GM19452 (cell line): Measurements from ENCODE around the gene SCRN3.
A peak's percentile ranks its signal among the peaks of the same experiment; 100 is the strongest.
"Not testable (repeated sequence)": the region's sequence is repeated elsewhere in the genome, so short reads cannot be mapped to it uniquely, and the experiment has no call there.

ENCODE experiments used
- ATAC-seq: cut with Tn5 transposase; IDR thresholded peaks from one replicate; pipeline ENCODE4 v1.9.1; 2021; ENCODE audit not compliant: unreplicated experiment

Gene SCRN3, protein sequence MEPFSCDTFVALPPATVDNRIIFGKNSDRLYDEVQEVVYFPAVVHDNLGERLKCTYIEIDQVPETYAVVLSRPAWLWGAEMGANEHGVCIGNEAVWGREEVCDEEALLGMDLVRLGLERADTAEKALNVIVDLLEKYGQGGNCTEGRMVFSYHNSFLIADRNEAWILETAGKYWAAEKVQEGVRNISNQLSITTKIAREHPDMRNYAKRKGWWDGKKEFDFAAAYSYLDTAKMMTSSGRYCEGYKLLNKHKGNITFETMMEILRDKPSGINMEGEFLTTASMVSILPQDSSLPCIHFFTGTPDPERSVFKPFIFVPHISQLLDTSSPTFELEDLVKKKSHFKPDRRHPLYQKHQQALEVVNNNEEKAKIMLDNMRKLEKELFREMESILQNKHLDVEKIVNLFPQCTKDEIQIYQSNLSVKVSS

DNA sequence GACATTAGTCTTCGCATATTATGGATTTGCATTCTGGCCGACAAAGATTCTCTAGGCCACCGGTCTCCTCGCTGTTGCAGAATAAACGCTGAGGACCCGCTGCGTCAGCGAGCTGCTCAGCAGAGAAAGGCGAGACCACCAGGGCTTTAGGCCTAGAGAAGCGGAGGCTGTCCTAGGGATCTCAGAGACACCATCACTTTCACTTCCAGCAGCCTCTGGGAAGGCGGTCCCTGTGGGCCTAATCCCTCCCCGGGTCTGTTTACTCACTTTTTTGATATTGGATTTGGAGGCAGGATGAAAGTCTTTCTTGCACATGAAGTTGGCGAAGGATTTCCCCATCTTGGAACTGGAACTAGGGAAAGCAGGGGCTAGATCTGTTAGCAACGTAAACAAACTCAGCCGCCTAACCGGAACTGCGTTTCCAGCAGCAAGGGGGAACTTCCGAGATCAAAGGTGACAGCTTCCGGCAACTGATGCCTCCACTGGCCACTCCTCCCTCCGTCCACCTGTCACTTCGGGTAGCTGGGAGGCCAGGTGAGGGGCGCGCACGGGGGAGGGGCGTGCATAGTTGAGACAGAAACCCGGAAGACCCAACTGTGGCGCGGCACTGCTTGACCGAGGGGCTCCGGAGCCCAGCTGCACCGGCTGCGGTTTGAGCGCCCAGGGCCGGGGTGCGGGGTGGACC is at the start of gene SCRN3:
SCRN3 (plus strand) TSS at position 447 of the 685 bp plus-strand sequence. CDS start 2,554 bp downstream, outside the sequence.
- ATAC-seq, result peak; percentile 98

DNA sequence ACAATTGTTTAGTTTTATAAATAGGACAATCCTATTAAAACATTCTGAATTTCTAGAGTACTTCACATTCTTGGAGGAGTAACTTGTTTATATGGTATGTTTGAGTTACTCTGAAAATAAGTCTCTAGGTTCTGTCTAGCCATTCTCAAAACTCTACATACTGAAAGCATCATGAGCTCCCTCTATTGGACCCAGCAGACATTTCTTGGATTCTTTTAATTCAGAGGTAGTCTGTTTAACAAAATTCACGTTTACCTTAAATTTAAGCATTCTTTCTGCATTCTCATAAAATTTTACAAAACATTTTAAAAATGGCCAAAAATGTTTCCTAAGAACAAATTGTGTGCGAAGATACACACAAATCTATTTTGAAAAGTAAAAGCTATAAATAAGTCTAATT is 45.5 kb upstream of the SCRN3 start:
- ATAC-seq, result no peak

DNA sequence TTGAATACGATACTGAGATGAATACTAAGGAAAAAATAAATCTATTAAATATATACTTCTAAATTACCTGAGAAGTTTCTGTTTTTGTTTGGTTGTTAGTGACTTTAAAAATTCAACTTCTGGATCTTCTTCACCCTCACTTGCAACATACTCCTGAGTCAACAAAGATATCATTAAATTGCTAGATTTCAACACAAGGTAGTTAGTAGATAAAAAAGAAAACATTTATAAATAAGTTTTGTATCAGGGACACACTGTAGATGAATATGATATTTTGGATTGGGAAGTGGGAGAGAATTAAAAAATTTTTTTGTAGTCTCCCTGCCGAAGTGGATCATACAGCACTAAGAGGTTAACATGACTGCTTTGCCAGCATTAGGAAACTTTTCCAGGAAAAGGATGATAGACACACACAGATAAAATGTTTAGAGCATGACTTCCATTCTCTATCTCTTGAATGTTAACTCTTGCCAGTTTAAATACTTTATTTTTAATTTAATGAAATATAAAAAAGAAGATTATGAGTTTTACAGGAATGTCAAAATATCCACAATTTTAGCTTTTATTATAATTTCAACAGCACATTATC is 44.8 kb upstream of the SCRN3 start:
- no peak for ATAC-seq

DNA sequence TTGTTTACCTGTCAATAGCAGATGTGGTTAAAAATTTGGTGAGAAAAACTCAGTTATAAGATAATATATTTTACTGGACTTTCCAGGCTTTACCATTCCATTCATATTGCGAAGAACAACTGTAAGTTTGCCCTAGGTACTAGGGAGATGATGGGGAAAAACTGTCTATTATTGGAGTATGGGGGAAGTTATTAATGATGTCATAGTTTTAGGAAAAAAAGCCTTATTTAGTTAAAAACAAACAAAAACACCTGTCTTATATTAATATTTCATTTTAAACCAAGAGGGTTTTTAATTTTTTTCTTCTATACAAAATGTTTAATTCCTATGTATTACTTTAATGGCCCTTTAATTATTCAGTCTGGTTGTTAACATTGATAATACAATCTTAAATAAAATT is 42.5 kb upstream of the SCRN3 start:
- no peak for ATAC-seq

DNA sequence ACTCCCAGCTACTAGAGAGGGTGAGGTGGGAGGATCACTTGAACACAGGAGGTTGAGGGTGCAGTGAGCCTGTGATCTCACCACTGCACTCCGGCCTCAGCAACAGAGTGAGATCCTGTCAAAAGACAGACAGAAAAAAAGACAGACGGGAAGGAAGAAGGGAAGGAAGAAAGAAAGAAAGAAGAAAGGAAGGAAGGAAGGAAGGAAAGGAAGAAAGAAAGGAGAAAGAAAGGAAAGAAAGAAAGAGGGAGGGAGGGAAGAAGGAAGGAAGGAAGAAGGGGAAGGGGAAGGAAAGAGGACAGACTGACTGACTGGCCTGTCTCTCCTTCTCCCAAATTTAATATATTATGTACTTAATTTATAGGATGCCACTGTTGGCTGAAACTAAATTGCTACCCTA is 39.2 kb upstream of the SCRN3 start:
- no peak for ATAC-seq

DNA sequence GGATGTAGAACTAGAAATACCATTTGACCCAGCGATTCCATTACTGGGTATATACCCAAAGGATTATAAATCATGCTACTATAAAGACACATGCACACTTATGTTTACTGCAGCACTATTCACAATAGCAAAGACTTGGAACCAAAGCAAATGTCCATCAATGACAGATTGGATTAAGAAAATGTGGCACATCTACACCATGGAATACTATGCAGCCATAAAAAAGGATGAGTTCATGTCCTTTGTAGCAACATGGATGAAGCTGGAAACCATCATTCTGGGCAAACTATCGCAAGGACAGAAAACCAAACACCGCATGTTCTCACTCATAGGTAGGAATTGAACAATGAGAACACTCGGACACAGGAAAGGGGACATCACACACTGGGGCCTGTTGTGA is 35.9 kb upstream of the SCRN3 start:
- ATAC-seq, result not testable (repeated sequence)

DNA sequence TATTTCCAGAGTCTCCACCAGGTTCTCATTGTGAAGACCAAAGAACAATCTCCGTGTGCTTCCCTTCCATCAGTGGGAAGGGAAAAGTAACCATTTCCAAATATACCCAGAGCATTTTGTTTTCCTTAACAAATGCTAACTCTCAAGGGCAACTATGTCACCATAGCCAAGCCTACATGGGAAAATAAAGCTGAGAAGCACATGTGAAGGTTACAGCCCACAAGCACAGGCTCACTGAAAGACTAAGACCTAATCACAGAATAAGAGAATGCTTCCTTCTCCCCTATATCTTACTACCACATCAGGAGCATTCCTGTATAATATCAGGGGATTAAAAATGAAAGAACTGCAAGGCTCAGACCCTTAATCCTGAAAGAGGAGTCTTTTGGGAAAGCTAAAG is 32.6 kb upstream of the SCRN3 start:
- ATAC-seq, result no peak

DNA sequence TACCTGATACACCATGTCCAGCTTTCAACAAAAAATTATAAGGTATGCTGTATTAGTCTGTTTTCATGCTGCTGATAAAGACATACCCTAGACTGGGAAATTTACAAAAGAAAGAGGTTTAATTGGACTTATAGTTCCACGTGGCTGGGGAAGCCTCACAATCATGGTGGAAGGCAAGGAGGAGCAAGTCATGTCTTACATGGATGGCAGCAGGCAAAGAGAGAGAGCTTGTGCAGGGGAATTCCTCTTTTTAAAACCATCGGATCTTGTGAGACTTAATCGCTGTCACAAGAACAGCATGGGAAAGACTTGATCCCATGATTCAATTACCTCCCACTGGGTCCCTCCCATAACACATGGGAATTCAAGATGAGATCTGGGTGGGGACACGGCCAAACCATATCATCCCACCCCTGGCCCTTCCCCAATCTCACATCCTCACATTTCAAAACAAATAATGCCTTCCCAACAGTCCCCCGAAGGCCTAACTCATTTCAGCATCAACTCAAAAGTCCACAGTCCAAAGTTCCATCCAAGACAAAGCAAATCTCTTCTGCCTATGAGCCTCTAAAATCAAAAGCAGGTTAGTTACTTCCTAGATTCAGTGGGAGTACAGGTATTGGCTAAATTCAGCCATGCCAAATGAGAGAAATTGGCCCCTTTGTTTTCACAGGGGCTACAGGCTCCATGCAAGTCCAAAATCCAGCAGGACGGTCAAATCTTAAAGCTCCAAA is 31.9 kb upstream of the SCRN3 start:
- not testable (repeated sequence) for ATAC-seq

DNA sequence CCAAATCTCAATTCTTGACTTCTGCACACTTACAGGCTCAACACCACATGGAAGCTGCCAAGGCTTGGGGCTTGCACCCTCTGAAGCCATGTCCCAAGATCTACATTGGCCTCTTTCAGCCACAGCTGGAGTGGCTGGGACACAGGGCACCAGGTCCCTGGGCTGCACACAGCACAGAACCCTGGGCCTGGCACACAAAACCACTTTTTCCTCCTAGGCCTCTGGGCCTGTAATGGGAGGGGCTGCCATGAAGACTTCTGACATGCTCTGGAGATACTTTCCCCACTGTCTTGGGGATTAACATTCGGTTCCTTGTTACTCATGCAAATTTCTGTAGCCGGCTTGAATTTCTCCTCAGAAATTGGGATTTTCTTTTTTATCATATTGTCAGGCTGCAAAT is 30.9 kb upstream of the SCRN3 start:
- ATAC-seq, result no peak

DNA sequence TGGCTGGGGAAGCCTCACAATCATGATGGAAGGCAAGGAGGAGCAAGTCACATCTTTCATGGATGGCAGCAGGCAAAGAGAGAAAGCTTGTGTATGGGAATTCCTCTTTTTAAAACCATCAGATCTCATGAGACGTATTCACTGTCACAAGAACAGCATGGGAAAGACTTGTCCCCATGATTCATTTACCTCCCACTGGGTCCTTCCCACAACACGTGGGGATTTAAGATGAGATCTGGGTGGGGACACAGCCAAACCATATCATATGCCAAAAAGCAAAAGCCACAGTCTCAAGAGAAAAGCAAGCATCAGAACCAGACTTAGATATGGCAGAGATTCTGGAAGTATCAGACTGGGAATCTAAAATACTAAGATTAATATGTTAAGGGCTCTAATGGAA is 30.0 kb upstream of the SCRN3 start:
- ATAC-seq, result no peak

DNA sequence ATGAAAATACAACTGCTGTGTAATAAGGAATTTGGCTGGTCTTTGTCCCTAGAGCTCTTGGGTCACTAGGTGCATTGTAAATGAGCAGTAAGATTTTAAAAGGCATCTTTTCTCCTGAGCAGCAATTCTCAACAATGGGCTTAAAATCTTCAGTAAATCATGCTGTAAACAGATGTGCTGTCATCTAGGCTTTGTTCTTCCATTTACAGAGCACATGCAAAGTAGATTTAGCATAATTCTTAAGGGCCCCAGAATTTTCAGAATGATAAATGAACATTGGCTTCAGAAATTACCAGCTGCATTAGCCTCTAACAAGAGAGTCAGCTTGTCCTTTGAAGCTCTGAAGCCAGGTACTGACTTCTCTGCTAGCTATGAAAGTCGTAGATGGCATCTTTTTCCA is 26.8 kb upstream of the SCRN3 start:
- no peak for ATAC-seq

DNA sequence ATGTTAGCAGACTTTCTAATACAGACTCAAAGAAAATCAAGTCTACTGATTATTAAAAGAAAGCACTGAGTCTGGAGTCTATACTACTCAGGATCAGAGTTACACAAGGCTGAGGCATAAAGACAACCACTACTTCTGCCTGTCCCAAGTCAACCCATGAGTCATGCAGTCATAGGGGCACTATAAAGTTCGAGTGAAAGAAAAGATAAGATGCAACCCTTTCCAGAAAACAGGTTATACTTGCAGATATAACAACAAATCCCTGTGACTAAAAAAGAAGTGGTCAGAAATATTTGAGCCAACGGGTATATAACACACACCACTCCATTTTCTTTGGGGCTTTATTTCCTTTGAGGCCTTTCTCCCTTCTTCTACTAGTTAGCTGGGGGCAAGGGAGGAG is 18.6 kb upstream of the SCRN3 start:
- ATAC-seq, result no peak

DNA sequence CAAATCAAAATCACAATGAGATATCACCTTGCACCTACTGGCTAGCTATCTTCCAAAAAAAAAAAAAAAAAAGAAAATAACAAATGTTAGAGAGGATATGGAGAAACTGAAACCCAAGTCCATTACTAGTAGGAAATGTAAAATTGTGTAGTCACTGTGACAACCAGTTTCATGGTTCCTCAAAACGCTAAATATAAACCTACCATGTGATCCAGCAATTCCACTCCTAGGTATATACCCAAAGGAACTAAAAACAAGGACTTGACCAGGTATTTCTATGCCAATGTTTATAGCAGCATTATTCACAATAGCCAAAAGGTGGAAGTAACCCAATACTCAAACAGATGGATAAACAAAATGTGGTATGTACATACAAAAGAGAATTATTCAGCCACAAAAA is 11.7 kb upstream of the SCRN3 start:
- no peak for ATAC-seq

DNA sequence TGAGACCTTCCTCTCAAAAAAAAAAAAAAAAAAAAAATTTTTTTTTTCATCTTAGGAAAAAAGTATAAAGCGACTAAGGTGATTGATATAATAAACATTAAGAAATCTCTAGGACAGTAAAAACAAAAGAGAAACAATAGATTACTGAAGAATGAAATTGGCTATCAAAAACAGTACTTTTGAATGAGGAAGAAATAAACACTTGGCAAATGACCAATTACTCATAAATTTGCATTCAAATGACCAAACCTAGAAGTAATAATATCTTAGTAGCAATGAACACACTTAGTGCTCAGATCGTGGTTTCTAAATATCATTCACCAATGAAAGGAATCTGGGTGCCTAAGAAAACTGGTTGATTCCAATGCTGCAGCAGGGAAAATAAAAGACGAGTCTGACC is 10.3 kb upstream of the SCRN3 start:
- ATAC-seq, result no peak

DNA sequence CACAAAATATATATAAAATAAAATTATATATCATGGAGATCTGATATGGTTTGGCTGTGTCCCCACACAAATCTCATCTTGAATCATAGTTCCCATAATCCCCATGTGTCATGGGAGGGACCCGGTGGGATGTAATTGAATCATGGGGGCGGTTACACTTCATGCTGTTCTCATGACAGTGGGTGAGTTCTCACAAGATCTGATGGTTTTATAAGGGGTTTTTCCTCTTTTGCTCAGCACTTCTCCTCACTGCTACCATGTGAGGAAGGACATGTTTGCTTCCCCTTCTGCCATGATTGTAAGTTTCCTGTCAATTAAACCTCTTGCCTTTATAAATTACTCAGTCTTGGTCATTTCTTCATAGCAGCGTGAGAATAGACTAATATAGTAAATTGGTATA is 6.8 kb upstream of the SCRN3 start:
- not testable (repeated sequence) for ATAC-seq

DNA sequence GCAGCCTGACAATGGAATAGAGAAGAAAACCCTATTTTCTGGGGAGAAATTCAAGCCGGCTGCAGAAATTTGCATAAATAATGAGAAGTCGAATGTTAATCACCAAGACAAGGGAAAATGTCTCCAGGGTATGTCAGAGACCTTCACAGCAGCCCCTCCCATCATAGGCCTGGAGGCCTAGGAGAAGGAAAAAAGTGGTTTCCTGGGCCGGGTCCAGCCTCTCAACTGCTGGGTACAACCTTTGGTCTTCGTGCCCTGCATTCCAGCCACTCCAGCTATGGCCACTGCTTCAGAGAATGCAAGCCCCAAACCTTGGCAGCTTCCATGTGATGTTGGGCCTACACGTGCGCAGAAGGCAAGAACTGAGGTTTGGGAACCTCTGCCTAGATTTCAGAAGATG is 6.0 kb upstream of the SCRN3 start:
- no peak for ATAC-seq

DNA sequence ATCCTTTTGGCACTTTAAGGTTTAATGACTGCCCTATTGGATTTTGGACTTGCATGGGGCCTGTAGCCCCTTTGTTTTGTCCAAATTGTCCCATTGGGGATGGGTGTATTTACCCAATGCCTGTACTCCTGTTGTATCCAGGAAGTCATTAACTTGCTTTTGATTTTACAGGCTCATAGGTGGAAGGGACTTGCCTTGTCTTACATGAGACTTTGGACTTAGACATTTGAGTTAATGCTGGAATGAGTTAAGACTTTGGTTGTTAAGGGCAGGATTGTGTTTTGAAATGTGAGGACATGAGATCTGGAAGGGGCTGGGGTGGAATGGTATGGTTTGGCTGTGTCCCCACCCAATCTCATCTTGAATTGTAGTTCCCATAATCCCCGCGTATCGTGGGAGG is 5.2 kb upstream of the SCRN3 start:
- ATAC-seq, result not testable (repeated sequence)

DNA sequence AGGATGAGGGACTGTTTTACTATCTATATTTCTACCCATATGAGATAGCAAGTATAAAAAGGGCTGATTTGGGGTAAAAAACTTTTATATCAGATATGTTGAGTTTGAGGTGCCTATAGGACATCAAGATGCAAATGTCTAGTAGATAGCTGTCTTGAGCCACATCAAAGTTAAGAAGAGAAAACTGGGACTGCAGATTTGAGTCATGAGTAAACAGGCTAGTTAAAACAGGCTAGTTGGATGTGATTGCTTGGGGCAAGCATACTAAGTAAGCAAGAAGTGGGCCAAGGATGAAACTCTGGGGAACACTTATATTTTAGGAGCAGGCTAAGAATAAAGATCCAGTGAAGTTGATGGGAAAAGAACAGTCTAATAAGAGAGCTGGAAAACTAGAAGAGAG is 2.8 kb upstream of the SCRN3 start:
- ATAC-seq, result no peak

DNA sequence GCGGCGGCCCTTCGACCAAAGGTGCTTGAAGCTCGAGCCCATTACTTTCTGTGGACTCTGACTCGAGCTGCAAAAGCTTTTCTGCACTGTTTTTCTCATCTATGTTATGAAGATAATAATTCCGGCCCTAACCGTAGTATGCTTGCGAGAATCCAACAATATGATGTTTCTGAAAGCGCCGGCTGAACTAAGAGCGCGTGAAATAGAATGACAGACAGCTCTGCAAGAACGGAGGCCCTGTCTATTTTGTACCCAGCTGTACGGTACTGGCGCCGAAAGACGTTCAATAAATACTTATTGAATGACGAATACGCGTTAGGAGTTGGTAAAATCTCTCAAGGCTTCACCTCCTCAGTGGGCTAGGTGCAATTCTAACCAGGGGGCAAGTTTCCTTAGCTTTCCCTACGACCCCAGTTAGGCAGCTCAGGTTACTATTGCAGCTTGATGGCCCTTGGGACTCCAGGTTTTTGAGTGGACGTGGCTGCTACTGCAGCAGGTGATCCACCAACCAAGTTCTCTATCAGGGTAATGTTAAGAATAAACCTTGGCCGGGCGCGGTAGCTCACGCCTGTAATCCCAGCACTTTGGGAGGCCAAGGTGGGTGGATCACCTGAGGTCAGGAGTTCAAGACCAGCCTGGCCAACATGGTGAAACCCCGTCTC is 570 bp downstream of the SCRN3 start:
- peak; percentile 9 for ATAC-seq

DNA sequence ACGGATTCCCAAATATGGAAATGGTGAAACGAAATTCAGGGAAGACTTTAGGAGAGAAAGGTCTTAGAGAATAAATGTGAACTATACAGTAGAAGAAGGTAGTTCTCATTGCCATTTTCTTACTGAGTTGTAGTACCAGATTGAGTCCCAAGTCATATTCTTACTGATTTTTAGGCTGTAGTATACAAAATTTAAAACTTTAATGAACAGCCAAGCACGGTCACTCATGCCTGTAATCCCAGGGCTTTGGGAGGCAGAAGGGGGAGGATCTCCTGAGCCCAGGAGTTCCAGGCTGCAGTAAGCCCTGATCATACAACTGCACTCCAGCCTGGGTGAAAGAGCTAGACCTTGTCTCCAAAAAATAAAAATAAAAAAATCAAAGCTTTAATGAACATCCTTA is 2.2 kb downstream of the SCRN3 start:
- no peak for ATAC-seq

DNA sequence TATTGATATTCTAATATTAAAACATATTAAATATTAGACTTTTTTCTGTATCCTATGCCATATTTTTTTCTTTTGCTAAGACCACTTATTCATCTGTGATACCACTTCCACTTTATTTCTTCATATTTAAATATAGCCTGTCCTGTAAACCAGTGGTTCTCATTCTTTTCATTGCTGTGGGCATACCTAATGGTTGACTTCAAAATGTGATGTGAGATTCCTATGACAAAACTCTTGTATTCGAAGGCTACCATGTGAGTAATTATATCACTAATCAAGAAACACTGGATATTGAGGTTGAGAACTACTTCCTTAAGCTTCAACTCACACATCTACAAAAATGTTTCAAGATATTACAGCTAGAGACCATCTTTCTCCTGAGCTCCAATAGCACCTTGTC is 3.6 kb downstream of the SCRN3 start:
- no peak for ATAC-seq
